DND-41 (cell line): ENCODE data around the gene BLCAP.

Experiments
- EZH2 ChIP-seq: IDR thresholded peaks from 3 replicates; pipeline ENCODE4 v1.6.1; 2012; ENCODE audit warnings: borderline replicate concordance, low read depth, mild to moderate bottlenecking, moderate library complexity, low read length, inconsistent platforms; ENCODE audit not compliant: severe bottlenecking
- TF ChIP-seq, protein P1 (sequence below): IDR thresholded peaks from 2 replicates; pipeline ENCODE4 v1.5.1; 2012; ENCODE audit warnings: borderline replicate concordance, low read length, moderate library complexity, mild to moderate bottlenecking; ENCODE audit not compliant: poor library complexity, severe bottlenecking; ENCODE audit errors: extremely low read depth

DNA sequence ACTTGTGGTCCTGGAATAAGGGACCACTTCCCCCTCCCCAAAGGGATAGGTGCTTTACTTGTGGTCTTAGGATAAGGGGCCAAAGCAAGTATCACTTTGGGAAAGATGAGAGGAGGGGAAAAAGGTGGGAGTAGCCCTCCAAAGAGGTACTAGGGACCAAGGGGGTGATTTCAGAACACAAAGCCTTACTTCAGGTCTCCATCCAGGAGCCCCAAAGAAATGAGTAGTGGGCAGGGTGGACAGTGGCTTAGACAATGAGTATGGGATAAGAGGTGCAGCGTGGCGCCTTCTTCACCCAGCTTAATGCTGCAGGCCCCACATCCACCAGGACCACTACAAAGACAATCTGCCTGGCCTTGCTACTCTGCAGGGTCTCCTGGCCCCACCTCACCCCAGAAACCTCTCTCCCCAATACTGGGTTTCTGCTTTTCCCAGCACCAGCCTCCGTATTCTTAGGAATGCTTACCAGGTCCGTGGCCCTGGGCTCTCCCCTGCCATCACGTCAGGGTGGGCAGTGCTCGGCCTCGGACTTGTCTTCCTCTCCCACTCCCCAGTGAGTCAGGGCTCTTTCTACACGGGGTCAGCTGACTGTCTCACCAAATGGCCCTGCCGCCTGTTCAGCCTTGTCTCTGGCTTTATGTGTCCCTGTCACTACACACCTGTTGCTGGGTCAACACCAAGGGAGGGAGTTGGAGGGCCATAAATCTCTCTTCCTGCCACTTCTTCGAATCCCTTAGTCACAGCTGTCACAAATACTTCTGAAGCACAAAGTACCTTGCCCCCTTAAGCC is 3.6 kb downstream of the BLCAP start:
- TF ChIP-seq, protein P1, sequence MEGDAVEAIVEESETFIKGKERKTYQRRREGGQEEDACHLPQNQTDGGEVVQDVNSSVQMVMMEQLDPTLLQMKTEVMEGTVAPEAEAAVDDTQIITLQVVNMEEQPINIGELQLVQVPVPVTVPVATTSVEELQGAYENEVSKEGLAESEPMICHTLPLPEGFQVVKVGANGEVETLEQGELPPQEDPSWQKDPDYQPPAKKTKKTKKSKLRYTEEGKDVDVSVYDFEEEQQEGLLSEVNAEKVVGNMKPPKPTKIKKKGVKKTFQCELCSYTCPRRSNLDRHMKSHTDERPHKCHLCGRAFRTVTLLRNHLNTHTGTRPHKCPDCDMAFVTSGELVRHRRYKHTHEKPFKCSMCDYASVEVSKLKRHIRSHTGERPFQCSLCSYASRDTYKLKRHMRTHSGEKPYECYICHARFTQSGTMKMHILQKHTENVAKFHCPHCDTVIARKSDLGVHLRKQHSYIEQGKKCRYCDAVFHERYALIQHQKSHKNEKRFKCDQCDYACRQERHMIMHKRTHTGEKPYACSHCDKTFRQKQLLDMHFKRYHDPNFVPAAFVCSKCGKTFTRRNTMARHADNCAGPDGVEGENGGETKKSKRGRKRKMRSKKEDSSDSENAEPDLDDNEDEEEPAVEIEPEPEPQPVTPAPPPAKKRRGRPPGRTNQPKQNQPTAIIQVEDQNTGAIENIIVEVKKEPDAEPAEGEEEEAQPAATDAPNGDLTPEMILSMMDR: no peak
- TF ChIP-seq EZH2: no peak
